Glomerular endothelial cell (primary cell): Measurements from ENCODE around the gene FBXW5. TPM values are rescaled to one million over a fixed set of nuclear protein-coding genes. Genes with fewer than 3 reads are reported as not detected.

Experiments
- DNase-seq: peaks from one replicate; pipeline ENCODE4 v3.0.0-alpha.2; 2011; ENCODE audit warnings: low read depth, low spot score; ENCODE audit errors: extremely low read depth
- total RNA-seq: library from RNA; depleted of rRNA; stranded (reverse); fragments of >200 nt; gene quantifications from 2 replicates; pipeline ENCODE4 v1.2.3, GENCODE V29; 2015

Gene FBXW5
- total RNA-seq, 1 donor from 2014 or later = 187 TPM

GRCh38 chr9:136916330-136917184 lies 28.0 kb downstream of the FBXW5 start:
- DNase-seq = no peak

- DNase-seq = no peak
Observed at GRCh38 chr9:136915632-136916329, 28.8 kb downstream of the FBXW5 start.

GRCh38 chr9:136913701-136914438 lies 30.7 kb downstream of the FBXW5 start:
- DNase-seq = no peak

GRCh38 chr9:136910901-136911245 lies 33.7 kb downstream of the FBXW5 start:
- no peak for DNase-seq

GRCh38 chr9:136910197-136910900 lies 34.2 kb downstream of the FBXW5 start:
- DNase-seq = no peak

GRCh38 chr9:136907011-136907914 lies 37.3 kb downstream of the FBXW5 start:
- no peak for DNase-seq

- DNase-seq = no peak
Observed at GRCh38 chr9:136906266-136906665, 38.3 kb downstream of the FBXW5 start.

- no peak for DNase-seq
Observed at GRCh38 chr9:136903041-136903554, 41.4 kb downstream of the FBXW5 start.

GRCh38 chr9:136902259-136902821 lies 42.2 kb downstream of the FBXW5 start:
- DNase-seq = no peak

- DNase-seq = no peak
Observed at GRCh38 chr9:136901516-136902258, 42.9 kb downstream of the FBXW5 start.

GRCh38 chr9:136900988-136901515 lies 43.5 kb downstream of the FBXW5 start:
- DNase-seq = no peak

- DNase-seq = no peak
Observed at GRCh38 chr9:136900556-136900955, 44.0 kb downstream of the FBXW5 start.

- DNase-seq = no peak
Observed at GRCh38 chr9:136899196-136899595, 45.3 kb downstream of the FBXW5 start.

- no peak for DNase-seq
Observed at GRCh38 chr9:136898483-136899100, 45.9 kb downstream of the FBXW5 start.

- no peak for DNase-seq
Observed at GRCh38 chr9:136896027-136896426, 48.5 kb downstream of the FBXW5 start.

GRCh38 chr9:136890661-136891060 lies 53.9 kb downstream of the FBXW5 start:
- DNase-seq = no peak
